ENCODE results near the gene GMDS.

GMDS gene

GRCh38 chr6:1575210-1576041 lies 670.0 kb downstream of the GMDS start:
- DNase-seq = no peak

GRCh38 chr6:1574890-1575209 lies 670.6 kb downstream of the GMDS start:
- DNase-seq = no peak

- no peak for DNase-seq
These were observed 671.2 kb downstream of the GMDS start for GRCh38 chr6:1574083-1574761.
